M059J (cell line): ENCODE measurements around the gene PCDHA2. TPM values are rescaled to one million over a fixed set of nuclear protein-coding genes. Genes with fewer than 3 reads are reported as not detected.
"Not testable (repeated sequence)": the region's sequence is repeated elsewhere in the genome, so short reads cannot be mapped to it uniquely, and the experiment has no call there.

Experiments
- DNase-seq: peaks from one replicate; pipeline ENCODE4 v3.0.0-alpha.2; 2012; ENCODE audit warnings: low read depth
- total RNA-seq: library from RNA; depleted of rRNA; stranded (reverse); fragments of >200 nt; shearing (Covaris generic); gene quantifications from 2 replicates; pipeline ENCODE4 v1.2.3, GENCODE V29; 2014; rRNA removed

The PCDHA2 gene
- total RNA-seq, result not detected in 2 replicates

GRCh38 chr5:140794595-140795258, at the start of gene PCDHA2:
Gene PCDHA2, plus strand, starts transcription at chr5:140794852.
- peak; percentile 20 for DNase-seq

DNA sequence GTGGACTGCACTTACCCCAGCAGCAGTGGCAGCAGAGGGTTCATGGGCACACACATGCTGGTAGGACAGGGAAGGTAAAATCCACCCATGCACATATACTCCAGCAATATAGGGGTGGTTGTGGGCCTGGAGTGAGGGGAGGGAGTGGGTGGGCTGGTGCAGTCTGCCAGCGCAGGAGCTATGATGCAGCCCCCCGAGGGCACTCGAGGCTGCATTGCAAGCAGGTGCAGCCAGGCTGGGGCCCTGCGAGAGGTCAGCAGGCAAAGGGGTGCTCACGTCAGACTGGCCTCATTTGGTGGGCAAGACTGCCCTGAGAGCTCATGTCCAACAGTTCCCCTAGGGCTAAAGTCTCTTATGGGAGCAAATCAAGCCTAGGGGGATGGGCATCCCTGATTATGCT, 41.1 kb upstream of the PCDHA2 start:
- no peak for DNase-seq

- DNase-seq, result no peak
These were observed 30.3 kb upstream of the PCDHA2 start for GRCh38 chr5:140764177-140764973.

DNA sequence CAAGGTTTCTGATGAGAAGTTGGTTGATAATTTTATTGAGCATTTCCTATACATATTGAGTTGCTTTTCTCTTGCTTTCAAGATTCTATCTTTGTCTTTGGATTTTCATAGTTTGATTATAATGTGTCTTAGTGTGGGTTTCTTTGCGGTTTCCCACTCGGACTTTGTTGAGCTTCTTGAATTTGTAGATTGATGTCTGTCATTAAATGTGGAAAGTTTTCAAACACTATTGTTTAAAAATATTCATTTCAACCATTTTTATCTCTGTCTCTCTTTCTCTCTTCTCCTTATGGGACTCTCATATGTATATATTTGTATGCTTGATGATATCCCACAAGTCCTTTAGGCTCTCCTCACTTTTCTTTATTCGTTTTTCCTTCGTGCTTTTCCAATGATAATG, 27.2 kb upstream of the PCDHA2 start:
- DNase-seq, result no peak

GRCh38 chr5:140780512-140780911, 14.1 kb upstream of the PCDHA2 start:
- no peak for DNase-seq

GRCh38 chr5:140785905-140786686, 8.6 kb upstream of the PCDHA2 start, which contains the start of gene PCDHA1:
Gene PCDHA1, plus strand, starts transcription at chr5:140786140.
- peak; percentile 25 for DNase-seq

DNA sequence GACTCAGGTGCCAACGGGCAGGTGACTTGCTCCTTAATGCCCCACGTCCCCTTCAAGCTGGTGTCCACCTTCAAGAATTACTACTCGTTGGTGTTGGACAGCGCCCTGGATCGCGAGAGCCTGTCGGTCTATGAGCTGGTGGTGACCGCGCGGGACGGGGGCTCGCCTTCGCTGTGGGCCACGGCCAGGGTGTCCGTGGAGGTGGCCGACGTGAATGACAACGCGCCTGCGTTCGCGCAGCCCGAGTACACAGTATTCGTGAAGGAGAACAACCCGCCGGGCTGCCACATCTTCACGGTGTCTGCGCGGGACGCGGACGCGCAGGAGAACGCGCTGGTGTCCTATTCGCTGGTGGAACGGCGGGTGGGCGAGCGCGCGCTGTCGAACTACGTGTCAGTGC, 7.2 kb upstream of the PCDHA2 start:
- DNase-seq, result not testable (repeated sequence)

- DNase-seq, result not testable (repeated sequence)
These were observed 6.7 kb upstream of the PCDHA2 start for GRCh38 chr5:140787849-140788504.

GRCh38 chr5:140791089-140791488, 3.6 kb upstream of the PCDHA2 start:
- no peak for DNase-seq

DNA sequence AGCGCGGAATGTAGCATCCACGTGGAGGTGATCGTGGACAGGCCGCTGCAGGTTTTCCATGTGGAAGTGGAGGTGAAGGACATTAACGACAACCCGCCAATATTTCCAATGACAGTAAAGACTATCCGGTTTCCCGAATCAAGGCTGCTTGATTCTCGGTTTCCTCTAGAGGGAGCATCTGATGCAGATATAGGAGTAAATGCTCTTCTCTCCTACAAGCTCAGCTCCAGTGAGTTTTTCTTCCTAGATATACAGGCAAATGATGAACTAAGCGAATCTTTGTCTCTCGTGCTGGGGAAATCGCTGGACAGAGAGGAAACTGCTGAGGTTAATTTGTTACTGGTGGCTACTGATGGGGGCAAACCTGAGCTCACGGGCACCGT, 598 bp downstream of the PCDHA2 start:
- DNase-seq, result peak; percentile 8

DNA sequence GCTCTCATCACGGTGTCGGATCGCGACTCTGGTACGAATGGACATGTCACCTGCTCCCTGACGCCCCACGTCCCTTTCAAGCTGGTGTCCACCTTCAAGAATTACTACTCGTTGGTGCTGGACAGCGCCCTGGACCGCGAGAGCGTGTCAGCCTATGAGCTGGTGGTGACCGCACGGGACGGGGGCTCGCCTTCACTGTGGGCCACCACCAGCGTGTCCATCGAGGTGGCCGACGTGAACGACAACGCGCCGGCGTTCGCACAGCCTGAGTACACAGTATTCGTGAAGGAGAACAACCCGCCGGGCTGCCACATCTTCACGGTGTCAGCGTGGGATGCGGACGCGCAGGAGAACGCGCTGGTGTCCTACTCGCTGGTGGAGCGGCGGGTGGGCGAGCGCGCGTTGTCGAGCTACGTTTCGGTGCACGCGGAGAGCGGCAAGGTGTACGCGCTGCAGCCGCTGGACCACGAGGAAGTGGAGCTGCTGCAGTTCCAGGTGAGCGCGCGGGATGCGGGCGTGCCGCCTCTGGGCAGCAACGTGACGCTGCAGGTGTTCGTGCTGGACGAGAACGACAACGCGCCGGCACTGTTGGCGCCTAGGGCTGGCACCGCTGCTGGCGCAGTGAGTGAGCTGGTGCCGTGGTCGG, 1.5 kb downstream of the PCDHA2 start:
- not testable (repeated sequence) for DNase-seq

GRCh38 chr5:140796718-140797095, 2.1 kb downstream of the PCDHA2 start:
- DNase-seq, result no peak

GRCh38 chr5:140800816-140801493, 6.3 kb downstream of the PCDHA2 start, which contains the start of gene PCDHA3:
Gene PCDHA3, plus strand, starts transcription at chr5:140801057.
- no peak for DNase-seq

DNA sequence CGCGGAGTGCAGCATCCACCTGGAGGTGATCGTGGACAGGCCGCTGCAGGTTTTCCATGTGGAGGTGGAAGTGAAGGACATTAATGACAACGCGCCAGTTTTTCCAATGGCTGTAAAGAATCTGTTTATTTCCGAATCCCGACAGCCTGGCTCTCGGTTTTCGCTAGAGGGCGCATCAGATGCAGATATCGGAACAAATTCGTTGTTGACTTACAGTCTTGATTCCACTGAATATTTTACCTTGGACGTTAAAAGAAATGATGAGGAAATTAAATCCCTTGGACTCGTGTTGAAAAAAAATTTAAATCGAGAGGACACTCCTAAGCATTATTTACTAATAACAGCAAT, 6.8 kb downstream of the PCDHA2 start:
- no peak for DNase-seq

DNA sequence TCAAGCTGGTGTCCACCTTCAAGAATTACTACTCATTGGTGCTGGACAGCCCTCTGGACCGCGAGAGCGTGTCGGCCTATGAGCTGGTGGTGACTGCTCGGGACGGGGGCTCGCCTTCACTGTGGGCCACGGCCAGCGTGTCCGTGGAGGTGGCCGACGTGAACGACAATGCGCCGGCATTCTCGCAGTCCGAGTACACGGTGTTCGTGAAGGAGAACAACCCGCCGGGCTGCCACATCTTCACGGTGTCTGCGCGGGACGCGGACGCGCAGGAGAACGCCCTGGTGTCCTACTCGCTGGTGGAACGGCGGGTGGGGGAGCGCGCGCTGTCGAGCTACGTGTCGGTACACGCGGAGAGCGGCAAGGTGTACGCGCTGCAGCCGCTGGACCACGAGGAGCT, 7.7 kb downstream of the PCDHA2 start:
- not testable (repeated sequence) for DNase-seq

GRCh38 chr5:140802781-140803271, 8.2 kb downstream of the PCDHA2 start:
- no peak for DNase-seq

- DNase-seq, result no peak
These were observed 12.5 kb downstream of the PCDHA2 start, which contains the start of gene PCDHA4 for GRCh38 chr5:140806834-140807775. Gene PCDHA4, plus strand, starts transcription at chr5:140807068.

DNA sequence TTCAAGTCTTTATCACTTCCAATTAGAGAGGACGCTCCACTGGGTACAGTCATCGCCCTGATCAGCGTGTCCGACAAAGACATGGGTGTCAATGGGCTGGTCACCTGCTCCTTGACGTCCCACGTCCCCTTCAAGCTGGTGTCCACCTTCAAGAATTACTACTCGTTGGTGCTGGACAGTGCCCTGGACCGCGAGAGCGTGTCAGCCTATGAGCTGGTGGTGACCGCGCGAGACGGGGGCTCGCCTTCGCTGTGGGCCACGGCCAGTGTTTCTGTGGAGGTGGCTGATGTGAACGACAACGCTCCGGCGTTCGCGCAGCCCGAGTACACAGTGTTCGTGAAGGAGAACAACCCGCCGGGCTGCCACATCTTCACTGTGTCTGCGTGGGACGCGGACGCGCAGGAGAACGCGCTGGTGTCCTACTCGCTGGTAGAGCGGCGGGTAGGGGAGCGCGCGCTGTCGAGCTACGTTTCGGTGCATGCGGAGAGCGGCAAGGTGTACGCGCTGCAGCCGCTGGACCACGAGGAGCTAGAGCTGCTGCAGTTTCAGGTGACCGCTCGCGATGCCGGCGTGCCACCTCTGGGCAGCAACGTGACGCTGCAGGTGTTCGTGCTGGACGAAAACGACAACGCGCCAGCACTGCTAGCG, 13.7 kb downstream of the PCDHA2 start:
- DNase-seq, result not testable (repeated sequence)

DNA sequence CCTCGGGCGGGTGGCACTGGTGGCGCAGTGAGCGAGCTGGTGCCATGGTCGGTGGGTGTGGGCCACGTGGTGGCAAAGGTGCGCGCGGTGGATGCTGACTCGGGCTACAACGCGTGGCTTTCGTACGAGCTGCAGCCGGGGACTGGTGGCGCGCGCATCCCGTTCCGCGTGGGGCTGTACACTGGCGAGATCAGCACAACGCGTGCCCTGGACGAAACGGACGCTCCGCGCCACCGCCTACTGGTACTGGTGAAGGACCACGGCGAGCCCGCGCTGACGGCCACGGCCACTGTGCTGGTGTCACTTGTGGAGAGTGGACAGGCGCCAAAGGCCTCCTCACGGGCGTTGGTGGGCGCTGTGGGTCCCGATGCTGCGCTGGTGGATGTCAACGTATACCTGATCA, 14.2 kb downstream of the PCDHA2 start:
- DNase-seq, result no peak
